GM12865 (cell line): Measurements from ENCODE around the gene SESN2.
A peak's percentile ranks its signal among the peaks of the same experiment; 100 is the strongest.

Experiments
- DNase-seq: peaks from one replicate; pipeline ENCODE4 v3.0.0; 2010; ENCODE audit warnings: low read depth
- H3K4me3 ChIP-seq: 2 replicates; pipeline ENCODE4 v1.5.1; 2011; ENCODE audit warnings: mild to moderate bottlenecking, low read depth, low read length, control low read depth
- TF ChIP-seq, protein P1 (sequence below): IDR thresholded peaks from 2 replicates; pipeline ENCODE4 v1.5.1; 2011; ENCODE audit warnings: low read length, control low read depth, low read depth, inconsistent platforms; ENCODE audit not compliant: insufficient read depth; ENCODE audit errors: missing control alignments

SESN2 gene

DNA sequence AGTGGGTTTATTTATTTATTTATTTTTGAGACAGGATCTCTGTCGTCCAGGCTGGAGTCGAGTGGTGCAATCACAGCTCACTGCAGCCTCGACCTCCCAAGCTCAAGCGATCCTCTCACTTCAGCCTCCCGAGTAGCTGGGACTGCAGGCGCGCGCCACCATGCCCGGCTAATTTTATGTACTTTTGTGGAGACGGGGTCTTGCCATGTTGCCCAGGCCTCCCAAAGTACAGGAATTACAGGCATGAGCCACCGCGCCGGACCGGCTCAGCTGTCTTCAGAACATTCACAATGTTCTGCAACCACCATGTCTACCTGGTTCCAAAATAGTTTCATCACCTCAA, 26.1 kb upstream of the SESN2 start:
- peak overlapping the region; percentile 99 for H3K4me3 ChIP-seq
- TF ChIP-seq, protein P1, sequence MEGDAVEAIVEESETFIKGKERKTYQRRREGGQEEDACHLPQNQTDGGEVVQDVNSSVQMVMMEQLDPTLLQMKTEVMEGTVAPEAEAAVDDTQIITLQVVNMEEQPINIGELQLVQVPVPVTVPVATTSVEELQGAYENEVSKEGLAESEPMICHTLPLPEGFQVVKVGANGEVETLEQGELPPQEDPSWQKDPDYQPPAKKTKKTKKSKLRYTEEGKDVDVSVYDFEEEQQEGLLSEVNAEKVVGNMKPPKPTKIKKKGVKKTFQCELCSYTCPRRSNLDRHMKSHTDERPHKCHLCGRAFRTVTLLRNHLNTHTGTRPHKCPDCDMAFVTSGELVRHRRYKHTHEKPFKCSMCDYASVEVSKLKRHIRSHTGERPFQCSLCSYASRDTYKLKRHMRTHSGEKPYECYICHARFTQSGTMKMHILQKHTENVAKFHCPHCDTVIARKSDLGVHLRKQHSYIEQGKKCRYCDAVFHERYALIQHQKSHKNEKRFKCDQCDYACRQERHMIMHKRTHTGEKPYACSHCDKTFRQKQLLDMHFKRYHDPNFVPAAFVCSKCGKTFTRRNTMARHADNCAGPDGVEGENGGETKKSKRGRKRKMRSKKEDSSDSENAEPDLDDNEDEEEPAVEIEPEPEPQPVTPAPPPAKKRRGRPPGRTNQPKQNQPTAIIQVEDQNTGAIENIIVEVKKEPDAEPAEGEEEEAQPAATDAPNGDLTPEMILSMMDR: no peak
- DNase-seq: no peak

DNA sequence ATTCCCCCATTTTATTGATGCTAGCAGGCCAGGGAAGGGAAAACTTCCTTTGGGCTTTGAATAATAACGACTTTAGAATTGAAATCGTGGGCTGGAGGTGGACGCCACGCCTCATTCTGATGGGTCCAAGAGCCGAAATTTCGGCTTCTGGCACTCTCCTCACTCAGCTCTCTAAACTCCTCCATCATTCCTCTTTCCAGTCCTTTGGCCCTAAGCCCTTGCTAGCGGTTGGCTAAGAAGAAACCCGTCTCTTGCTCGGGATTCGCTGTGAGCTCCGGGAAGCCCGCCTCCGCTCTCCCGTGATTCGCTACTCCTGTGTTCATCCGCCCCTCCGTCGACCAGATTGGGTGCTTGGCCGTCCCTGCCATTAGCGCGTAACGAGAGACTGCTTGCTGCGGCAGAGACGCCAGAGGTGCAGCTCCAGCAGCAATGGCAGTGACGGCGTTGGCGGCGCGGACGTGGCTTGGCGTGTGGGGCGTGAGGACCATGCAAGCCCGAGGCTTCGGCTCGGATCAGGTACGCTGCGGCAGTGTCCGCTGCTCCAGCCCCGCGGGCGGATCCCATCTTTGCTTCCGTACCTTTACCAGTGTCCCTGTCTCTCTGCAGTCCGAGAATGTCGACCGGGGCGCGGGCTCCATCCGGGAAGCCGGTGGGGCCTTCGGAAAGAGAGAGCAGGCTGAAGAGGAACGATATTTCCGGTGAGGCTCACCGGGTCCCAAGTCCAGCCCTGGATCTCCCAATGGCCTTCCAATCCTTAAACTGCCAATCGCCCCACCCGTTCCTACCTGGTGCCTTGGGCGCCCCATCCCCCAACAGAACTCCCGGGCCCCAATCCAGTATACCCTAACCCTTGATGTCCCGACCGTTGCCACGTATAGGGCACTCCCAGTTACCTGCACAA, 23.3 kb upstream of the SESN2 start, which contains the start of gene ATP5IF1:
TSS of gene ATP5IF1 (plus strand) at position 370 of the 901 bp plus-strand sequence. CDS start at position 430, 60 bp downstream.
- peak; percentile 99 for DNase-seq
- TF ChIP-seq, protein P1: no peak
- peak within 1 kb of the TSS; percentile 90 for H3K4me3 ChIP-seq

DNA sequence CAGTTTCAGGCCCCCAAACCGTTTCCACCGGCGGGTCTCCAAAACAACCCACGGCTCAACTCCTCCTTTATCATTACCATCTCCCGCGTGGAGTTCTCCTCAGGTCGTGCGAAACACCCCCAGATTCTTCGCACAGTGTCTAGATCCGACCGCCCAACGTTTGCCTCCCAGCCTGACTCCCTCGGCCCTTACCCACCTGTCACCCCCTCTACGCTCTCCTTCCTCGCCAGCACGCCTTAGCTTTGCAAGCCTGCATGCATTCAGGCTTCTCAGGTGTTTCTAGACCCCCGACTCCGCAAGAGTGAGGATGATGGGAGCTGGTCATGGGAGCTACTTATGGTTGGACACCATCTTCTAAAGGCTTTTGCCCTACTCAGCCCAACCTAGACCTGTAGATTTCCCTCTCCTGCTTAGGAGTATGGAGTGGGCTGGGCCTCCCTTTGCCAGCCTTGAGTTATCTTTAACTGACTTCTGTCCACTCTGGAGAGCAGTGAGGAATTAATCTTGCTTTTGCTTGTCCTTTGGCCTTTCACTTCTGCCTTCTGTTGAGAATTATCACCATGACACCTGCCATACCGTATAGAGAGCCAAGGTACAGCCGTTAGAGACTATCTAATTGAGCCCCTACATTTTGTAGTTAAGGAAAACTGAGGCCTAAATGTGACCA, 22.5 kb upstream of the SESN2 start:
- H3K4me3 ChIP-seq: peak overlapping the region; percentile 90
- TF ChIP-seq, protein P1: no peak
- DNase-seq: no peak

DNA sequence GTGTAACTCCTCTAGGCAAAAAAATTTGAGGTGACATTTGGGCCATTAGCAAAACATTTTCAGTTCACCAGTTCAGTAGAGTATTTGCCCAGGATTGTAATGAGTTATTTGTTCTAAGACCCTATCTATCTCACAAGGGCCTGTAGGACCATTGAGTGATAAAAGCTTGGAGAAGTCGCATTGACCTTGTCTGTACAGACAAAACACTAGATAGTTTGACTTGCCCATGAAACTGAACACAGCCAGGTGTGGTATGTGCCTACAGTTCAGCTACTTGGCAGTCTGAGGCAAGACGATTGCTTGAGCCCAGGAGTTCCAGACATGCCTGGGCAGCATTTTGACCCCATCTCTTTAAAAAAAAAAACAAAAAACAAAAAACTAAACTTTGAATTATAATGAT, 20.3 kb upstream of the SESN2 start:
- DNase-seq: no peak
- H3K4me3 ChIP-seq: no peak overlapping the region
- TF ChIP-seq, protein P1: no peak

DNA sequence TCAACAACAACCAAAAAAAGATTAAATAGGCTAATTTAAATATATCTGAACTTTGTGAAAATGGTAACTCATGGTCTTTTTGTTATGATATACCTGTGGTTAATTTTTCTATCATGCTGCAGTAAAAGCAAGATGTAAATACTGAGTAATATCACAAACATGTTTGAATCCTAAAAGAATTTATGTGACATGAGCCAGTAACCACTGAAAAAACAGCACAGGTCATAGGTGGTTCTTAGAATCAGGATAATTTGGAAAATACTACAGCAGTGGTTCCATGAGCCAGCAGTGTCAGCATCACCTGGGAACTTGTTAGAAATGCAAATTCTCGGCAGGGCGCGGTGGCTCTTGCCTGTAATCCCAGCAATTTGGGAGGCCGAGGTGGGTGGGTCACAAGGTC, 19.3 kb upstream of the SESN2 start:
- TF ChIP-seq, protein P1: no peak

DNA sequence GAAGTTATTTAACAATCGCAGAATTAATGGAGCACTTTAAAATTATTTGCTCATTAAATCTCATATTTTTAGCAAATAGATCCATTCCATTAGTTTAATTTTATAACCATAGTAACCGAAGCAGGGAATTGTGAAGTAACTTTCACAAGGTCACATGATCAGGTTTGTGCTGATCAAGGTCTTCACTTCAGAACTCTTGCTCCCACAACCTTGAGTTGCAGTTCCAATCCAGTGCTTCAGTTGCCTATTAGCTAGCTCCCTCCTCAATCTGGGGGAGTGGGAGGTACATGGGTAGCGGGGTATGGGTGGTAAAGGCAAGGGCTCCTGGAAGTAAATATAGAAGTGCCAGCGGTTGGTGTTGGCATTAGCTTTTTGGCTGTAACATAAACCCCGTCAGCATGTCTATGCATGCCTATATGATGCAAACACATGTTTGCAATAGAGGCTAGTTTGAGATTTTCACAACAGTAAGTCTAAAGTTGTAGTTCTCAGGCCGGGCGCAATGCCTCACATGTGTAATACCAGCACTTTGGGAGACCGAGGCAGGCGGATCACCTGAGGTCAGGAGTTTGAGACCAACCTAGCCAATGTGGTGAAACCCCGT, 17.6 kb upstream of the SESN2 start:
- DNase-seq: no peak
- TF ChIP-seq, protein P1: no peak

More for the DNA sequence above, 19.3 kb upstream of the SESN2 start:
- H3K4me3 ChIP-seq: no peak overlapping the region
- DNase-seq: no peak

More for the DNA sequence above, 17.6 kb upstream of the SESN2 start:
- no peak overlapping the region for H3K4me3 ChIP-seq
